SK-N-MC (cell line): ENCODE data around the gene TMOD2.

Experiments used
- EZH2 ChIP-seq: fragments of 200-600 bp; sonication (generic); IDR thresholded peaks from one replicate; pipeline ENCODE4 v1.6.1; 2017; ENCODE audit warnings: antibody characterized with exemption
- FOXP2 ChIP-seq: optimal IDR thresholded peaks from 2 replicates; pipeline ENCODE3; 2011; ENCODE audit warnings: mild to moderate bottlenecking, moderate library complexity; ENCODE audit not compliant: insufficient read depth; ENCODE audit errors: extremely low read length, control extremely low read depth
- POLR2AphosphoS5 ChIP-seq: IDR thresholded peaks from 2 replicates; pipeline ENCODE4 v1.6.1; 2012; ENCODE audit warnings: mild to moderate bottlenecking, low read depth, low read length, borderline replicate concordance

GRCh38 chr15:51855612-51856011 lies 104.2 kb downstream of the TMOD2 start:
- TF ChIP-seq EZH2 (no peak), POLR2AphosphoS5 (no peak), FOXP2 (no peak)
